ENCODE data around the gene RBM19. TPM values are rescaled to one million over a fixed set of nuclear protein-coding genes. Genes with fewer than 3 reads are reported as not detected.

The RBM19 gene
- total RNA-seq, 2 experiments from 2014 or later: 66.9 to 67.7 TPM

- ChIA-PET CTCF (no interaction called here), POLR2A (no interaction called here)
- H3K36me3 Mint-ChIP-seq (ENCODE audit: low read depth): peaks cover 40% of the 10 kb centered on the region
- DNase-seq (no peak), ATAC-seq (no peak)
- no peak overlapping the region for H3K27ac Mint-ChIP-seq
- H3K4me1 Mint-ChIP-seq (ENCODE audit: low read depth): peaks cover 23% of the 10 kb centered on the region
- H3K4me3 Mint-ChIP-seq: no peak overlapping the region
- TF ChIP-seq CTCF (IDR thresholded peaks at IDR 0.05): no peak
- no peaks in the 10 kb centered on the region for H3K27me3 Mint-ChIP-seq
- no peaks in the 10 kb centered on the region for H3K9me3 Mint-ChIP-seq
- intact Hi-C loops (cut with micrococcal nuclease): no loop called here
These were observed 33.5 kb downstream of the RBM19 start for GRCh38 chr12:113932381-113933196.

DNA sequence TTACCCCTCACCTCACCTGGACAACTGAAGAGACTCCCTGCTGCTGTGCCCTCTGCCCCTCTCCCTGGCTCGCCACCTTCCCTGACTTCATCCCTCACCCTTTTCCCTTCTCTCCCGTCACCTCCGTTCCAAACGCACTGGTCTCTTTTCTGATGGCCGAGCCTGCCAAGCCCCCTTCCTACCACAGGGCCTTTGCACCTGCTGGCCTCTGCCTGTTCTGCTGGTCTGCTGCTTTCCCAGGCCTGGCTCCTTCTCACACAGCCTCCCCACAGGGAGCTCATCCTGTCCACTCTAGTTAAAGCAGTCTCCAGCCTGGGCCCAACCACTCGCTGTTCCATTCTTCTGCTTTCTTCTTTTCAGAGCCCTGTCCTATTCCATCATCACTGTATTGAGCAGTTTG, 34.6 kb downstream of the RBM19 start:
- ATAC-seq (no peak), DNase-seq (no peak)
- ChIA-PET POLR2A (interaction anchor here (1.0 kb wide), 1 partner anchor 9 kb away, joined by 3 read pairs; no protein-coding TSS in a partner anchor), CTCF (interaction anchor here (1.0 kb wide), 1 partner anchor 13 kb away, joined by 3 read pairs; no protein-coding TSS in a partner anchor)
- Mint-ChIP-seq H3K27ac (no peak overlapping the region), H3K4me1 (ENCODE audit: low read depth) (peaks cover 25% of the 10 kb centered on the region), H3K36me3 (ENCODE audit: low read depth) (peaks cover 46% of the 10 kb centered on the region), H3K27me3 (no peaks in the 10 kb centered on the region), H3K4me3 (no peak overlapping the region), H3K9me3 (no peaks in the 10 kb centered on the region)
- intact Hi-C loops (cut with micrococcal nuclease): no loop called here
- TF ChIP-seq CTCF (IDR thresholded peaks at IDR 0.05): no peak

DNA sequence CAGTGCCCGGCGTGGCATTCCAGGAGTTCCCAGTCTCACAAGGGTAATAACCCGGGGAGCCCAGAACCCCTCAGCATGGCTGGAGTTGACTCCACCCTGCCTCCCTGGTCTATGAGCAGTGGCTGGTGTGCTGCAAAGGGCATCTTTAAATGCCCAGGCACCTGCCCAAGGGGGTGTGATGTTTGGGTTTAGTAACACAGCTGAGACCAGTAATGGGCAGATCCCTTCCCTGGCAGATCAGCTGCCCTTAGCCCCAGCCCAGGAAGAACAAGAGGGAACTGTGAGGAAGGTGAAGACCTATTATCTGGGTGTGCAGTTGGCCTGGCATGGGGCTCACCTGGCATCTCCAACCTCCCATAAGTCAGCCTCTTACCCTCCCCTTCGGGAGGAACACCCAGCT, 35.9 kb downstream of the RBM19 start:
- H3K36me3 Mint-ChIP-seq (ENCODE audit: low read depth): peaks cover 50% of the 10 kb centered on the region
- intact Hi-C loops (cut with micrococcal nuclease): no loop called here
- no peak for TF ChIP-seq CTCF (IDR thresholded peaks at IDR 0.05)
- CTCF ChIA-PET: no interaction called here
- H3K4me3 Mint-ChIP-seq: no peak overlapping the region
- H3K27ac Mint-ChIP-seq: no peak overlapping the region
- ATAC-seq (no peak), DNase-seq (no peak)
- peaks cover 25% of the 10 kb centered on the region for H3K4me1 Mint-ChIP-seq (ENCODE audit: low read depth)
- no peaks in the 10 kb centered on the region for H3K9me3 Mint-ChIP-seq
- POLR2A ChIA-PET: no interaction called here
- no peaks in the 10 kb centered on the region for H3K27me3 Mint-ChIP-seq

DNA sequence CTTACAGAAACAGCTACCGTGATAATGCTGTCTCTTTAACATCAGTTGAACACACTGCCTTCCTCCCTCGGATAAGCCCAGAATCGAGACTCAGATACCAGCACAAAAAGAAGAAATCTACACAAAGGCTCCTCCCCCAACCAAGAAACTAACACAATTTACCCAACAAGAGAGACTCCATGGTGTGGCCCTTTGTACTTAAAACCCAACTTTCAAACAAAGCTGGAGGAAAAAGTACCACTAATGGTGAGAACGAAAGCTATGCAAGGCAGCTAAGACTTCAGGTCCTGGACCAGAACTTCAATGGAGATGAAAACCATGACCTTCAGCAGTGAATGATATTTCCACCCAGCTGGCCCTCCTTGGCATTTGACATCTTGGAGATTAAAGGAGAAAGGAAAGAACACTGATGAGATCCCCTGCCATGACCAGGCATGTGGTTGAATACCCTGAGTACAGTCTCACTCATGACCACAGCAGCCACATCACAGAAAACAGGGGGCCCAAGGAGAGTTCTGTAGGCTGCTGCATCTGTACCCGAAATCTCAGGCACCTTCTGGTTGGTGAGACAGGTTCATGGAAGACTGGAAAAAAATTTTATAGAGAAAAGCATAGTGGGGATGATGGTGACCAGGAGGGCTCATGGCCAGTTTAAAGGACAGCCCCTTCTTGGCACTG, 36.7 kb downstream of the RBM19 start:
- ATAC-seq: peak; percentile 72

More for the DNA sequence above, 36.7 kb downstream of the RBM19 start:
- Mint-ChIP-seq H3K4me3 (no peak overlapping the region), H3K9me3 (no peaks in the 10 kb centered on the region), H3K27me3 (no peaks in the 10 kb centered on the region), H3K27ac (no peak overlapping the region), H3K36me3 (ENCODE audit: low read depth) (peaks cover 48% of the 10 kb centered on the region), H3K4me1 (ENCODE audit: low read depth) (peaks cover 25% of the 10 kb centered on the region)
- peak; percentile 66 for DNase-seq
- POLR2A ChIA-PET: no interaction called here
- TF ChIP-seq CTCF (IDR thresholded peaks at IDR 0.05): no peak
- intact Hi-C loops (cut with micrococcal nuclease): no loop called here
- CTCF ChIA-PET: interaction anchor here (1.1 kb wide), 1 partner anchor 37 kb away, joined by 3 read pairs; no protein-coding TSS in a partner anchor
